GM10266 (cell line): Measurements from ENCODE around the gene CARD19.
A peak's percentile ranks its signal among the peaks of the same experiment; 100 is the strongest.

Source experiments
- DNase-seq: peaks from one replicate; pipeline ENCODE4 v3.0.0; 2012; ENCODE audit errors: extremely low spot score
- CTCF ChIP-seq: IDR thresholded peaks from 2 replicates; pipeline ENCODE4 v1.5.1; 2012; ENCODE audit warnings: mild to moderate bottlenecking, low read depth; ENCODE audit not compliant: control insufficient read depth, insufficient read depth; ENCODE audit errors: missing control alignments

CARD19 gene

GRCh38 chr9:93066978-93067603 lies 28.9 kb upstream of the CARD19 start:
- no peak for DNase-seq
- no peak for TF ChIP-seq CTCF

GRCh38 chr9:93068956-93069355 lies 27.1 kb upstream of the CARD19 start:
- no peak for DNase-seq
- no peak for TF ChIP-seq CTCF

- TF ChIP-seq CTCF = no peak
- DNase-seq = peak; percentile 36
These were observed 24.6 kb upstream of the CARD19 start for GRCh38 chr9:93071464-93071863.

GRCh38 chr9:93072383-93072795 lies 23.6 kb upstream of the CARD19 start:
- no peak for TF ChIP-seq CTCF

GRCh38 chr9:93076101-93076791 lies 19.8 kb upstream of the CARD19 start:
- DNase-seq = no peak
- TF ChIP-seq CTCF = no peak

More at GRCh38 chr9:93072383-93072795, 23.6 kb upstream of the CARD19 start:
- no peak for DNase-seq

GRCh38 chr9:93076792-93077128 lies 19.3 kb upstream of the CARD19 start:
- no peak for DNase-seq

More at GRCh38 chr9:93076792-93077128, 19.3 kb upstream of the CARD19 start:
- no peak for TF ChIP-seq CTCF
